DMS 273 treated with DMSO at 0.1 percent for 48 hours (cell line): ENCODE data around the gene SH2D7.

Experiments
- DNase-seq: peaks from one replicate; lab custom pipeline; 2025; lab: John Stamatoyannopoulos, UW

SH2D7 gene

DNA sequence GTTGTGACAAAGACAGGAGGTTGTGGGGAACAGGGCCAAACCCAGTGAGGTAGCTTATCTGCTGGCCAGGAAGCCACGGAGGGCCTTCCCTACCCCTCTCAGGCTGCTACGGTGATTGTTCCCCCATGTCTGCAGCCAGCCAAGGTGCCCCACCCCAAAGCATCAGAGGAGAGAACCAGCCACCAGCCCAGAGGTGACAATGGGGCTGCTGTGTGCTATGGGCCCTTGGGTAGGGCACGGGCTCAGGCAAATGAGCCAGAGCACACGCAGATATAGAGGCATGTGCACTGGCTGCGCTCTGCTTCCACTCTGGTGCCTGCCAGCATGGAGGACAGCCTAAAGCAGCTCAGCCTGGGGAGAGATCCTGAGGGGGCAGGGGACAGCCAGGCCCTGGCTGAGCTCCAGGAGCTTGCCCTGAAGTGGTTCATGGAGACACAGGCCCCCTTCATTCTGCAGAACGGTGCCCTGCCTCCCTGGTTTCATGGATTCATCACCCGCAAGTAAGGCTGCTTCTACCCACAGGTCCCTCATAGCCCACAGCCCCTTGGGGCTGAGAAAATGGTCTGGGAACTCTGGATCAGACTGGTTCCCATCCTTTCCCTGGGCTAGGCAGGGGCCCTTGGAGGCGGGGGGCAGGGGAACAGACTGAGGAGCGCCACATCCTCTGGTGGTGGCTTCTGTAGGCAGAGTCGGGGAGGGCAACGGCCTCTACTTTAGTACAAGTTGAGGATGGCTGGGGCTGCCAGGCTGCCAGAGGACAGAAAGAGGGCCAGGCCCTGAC is at the start of gene SH2D7:
Gene SH2D7 (plus strand): TSS at position 301 of the 781 bp plus-strand sequence. CDS start 24 bp downstream, at position 325.
- no peak for DNase-seq

DNA sequence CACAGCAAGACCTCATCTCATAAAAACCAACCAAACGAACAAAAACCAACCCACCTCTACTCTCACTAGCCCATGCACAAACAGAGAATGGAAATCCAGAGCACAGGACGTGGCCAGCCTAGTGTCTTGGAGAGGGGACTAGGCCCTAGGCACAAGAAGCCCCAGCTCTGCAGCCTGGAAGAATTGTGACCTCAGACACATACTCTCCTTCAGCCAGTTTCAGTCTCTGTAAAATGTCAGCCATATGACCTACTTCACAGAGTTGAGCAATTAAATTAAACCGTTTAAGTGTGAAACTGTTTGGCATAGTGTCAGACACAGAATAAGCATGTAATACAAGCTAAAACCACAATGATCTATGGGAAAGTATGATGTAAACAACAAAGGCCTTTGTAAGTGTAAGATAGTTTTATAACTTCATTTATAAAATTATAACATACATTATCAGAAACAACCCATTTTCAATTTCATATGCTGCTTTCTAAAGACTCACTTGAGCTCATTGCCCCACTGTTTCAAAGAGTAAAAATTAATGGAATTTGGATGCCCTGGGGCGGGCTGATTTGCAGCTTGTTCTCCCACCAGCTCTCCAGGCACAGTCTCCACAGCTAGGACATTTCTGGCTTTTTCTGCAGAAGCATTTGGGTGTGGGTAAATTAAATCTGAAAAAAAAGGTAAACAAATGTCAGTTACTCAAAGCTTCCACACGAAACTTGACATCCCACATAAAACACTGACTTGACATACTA is 47.8 kb upstream of the SH2D7 start:
- no peak for DNase-seq

DNA sequence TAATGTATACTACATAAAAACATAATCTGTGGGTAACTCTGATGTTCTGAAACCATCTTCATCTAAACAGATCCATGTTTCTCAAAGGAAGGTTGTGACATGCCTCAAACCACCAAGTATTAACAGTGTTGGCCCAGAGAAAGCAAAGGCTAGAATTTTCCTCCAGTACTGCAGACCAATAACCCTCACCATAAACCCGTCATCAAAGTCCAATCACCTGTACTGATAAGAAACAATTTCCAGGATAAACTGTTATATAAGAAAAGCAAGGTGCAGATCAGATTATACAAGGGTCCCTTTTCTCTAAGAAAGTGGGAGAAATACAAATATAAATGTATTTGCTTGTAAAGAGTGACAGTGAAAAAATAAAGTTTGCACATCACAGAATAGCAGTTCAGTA is 47.2 kb upstream of the SH2D7 start:
- no peak for DNase-seq

- DNase-seq = no peak
These were observed 45.5 kb upstream of the SH2D7 start for GRCh38 chr15:78046796-78047341.

GRCh38 chr15:78047761-78048627 is 44.4 kb upstream of the SH2D7 start:
- DNase-seq = no peak

DNA sequence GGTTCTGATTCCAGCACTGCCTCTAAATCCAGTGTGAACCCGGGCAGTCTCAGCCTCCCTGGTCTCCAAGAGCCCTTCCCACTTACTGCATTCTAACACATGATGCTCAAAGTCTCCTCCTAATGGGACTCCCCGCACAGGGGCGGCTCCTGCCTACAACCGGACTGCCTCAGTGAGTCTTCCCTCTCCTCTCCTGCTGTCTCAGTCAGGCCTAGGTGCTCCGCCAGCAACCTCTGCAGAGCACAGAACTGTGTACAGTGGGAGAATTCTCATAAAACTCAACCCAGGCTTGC is 43.8 kb upstream of the SH2D7 start:
- no peak for DNase-seq

- no peak for DNase-seq
These were observed 42.5 kb upstream of the SH2D7 start for GRCh38 chr15:78049691-78050440.

DNA sequence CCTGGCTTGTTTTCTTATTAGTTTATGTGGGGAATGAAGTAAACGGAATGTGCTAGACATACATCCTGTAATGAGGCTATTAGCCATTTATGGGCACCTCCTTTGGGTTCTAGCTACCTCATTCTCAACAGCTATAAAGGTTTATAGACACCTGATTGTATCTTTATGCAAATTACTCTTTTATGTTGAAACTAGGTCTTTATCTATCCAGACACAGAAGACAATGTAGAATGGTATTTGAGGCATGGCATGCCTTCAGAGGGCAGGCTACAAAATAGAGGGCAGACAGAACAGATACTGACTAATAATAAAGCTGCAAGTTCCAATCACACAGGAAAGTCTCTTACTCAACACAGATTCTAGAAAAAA is 41.9 kb upstream of the SH2D7 start:
- no peak for DNase-seq

GRCh38 chr15:78050826-78051225 is 41.5 kb upstream of the SH2D7 start:
- DNase-seq = peak; percentile 51

DNA sequence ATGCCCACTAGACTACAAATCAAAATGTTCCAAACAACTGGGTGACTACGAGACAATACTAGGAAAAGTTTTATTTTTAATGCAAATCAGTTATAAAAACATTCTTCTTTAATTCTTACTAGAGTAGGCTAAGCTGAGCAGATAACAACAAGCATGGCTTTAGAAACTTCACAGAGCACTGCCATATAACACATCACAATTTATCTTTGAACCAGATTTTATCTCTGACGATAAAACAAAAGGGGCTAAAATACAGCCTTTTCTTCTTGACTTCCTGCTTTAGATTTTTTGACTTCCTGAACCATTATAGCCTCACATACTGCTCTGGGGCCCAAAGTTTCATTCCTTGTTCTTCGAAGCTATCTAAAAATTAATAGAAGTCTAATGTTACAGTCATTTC is 40.8 kb upstream of the SH2D7 start:
- DNase-seq = no peak

DNA sequence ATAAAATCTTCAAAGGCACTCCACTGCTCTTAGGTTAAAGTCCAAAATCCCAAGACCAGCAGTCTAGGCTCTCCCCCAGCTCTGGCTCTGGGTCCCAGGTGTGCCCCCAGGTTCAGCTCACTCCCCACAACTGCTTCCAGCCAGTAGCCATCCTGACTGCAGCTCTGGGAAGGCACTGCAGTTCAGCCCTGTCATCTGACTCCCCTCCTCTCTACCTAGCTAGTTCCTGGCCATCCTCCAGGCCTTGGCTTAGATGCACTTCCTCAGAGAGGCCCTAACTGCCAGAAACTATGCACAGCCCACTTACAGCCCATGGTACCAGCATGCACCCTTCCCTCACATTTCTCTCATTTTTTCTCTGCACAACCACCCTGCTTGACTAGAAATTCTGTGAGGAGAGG is 40.4 kb upstream of the SH2D7 start:
- DNase-seq = peak; percentile 17

DNA sequence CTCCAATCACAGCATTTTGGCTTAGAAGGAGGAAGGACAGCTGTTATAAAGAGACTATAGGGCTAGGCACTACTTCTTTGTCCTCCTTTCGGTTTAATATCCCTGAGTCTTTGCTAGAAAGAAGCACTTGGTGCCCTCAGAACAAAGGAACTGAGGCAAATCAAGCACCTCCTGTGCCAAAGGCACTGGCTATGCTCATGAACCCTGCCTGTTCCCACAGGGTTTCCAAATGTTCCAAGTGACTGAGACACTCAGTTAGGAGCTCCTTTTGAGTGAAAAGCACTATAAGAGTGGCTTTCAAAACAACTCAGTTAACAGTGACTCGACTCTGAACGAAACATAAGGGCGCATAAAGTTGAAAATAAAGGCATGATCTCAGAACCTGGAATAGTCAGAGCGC is 39.8 kb upstream of the SH2D7 start:
- no peak for DNase-seq

DNA sequence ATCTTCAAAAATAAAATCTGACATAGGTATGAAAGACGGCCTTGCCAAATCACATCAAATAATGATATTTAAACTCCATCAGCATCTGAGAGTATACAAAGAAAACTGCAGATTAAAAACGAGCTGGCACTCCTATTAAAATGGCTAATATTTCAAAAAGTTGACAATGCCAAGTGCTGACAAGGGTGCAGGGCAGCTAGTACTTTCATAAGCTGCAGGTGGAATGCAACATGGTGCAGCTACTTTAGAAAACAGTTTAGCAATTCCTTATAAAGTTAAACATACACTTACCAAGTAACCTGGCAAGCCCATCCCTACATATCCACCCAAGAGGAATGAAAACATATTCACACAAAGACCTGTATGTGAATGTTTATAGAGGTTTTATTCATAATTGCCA is 37.8 kb upstream of the SH2D7 start:
- no peak for DNase-seq

DNA sequence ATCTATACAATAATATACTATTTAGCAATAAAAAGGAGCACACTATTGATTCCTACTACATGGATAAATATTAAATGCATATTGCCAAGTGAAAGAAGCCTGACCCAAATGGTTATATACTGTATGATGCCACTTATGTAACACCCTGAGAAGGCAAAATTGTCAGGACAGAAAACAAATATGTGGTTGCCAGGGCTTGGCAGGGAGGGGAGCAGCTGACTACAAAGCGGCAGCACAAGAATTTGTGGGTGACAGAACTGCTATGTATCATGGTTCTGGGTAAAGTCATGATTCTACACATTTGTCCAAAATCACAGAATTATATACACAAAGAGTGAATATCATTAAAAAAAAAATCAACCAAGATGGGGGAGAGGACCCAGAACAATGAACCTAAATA is 37.4 kb upstream of the SH2D7 start:
- no peak for DNase-seq

DNA sequence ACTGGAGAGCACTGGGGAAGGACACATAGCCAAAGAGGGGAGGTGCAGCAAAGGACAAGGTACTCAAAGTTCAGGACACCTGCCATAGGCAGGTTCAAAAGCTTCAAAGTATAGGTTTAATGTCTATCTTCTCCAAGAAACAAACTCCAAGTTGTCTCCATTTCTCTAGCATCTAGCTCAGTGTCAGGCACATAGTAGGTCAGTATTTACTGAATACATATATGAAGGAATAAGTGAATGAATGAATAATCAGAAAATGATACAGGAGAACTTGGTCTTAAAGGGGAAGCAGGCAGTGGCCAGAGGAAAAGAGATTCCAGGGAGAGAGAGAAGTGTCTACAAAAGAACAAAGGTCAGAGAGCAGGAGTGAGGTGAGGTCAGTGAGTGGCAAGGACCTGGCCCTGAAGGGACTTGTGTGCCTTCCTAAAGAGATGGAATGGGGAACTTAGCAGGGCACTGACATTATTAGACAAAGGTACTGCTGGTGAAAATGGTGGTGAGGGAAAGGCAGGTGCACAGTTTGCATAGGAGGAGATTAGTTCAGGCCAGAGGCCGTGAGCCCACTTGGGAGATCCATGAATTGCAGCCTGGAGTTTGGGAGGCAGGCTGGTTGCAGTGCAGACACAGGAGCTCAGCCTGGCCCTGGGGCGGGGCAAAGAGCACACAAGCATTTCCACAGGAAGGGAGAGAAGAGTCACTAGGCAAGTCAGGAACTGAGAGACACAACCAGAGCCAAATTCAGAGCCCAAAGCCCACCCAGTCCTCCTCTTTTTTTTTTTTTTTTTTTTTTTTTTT is 36.2 kb upstream of the SH2D7 start:
- DNase-seq = no peak

- DNase-seq = no peak
These were observed 35.6 kb upstream of the SH2D7 start for GRCh38 chr15:78056714-78057269.

DNA sequence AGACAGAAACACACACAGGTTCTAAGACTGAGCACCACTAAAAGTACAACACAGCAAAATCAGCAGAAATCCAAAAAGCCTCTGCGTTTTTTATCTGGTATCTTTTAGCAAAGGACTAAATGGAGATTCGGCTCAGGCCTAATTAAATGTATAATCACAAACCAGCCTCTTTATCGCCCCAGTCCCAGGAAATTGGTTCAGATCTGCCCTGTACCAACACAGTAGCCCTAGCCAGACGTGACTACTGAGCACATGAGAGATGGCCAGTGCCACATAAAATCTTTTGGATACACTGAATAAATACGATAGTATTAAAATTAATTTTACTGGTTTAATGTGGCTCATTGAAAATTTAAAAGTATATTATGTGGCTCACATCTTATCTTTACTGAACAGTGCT is 34.6 kb upstream of the SH2D7 start:
- no peak for DNase-seq

DNA sequence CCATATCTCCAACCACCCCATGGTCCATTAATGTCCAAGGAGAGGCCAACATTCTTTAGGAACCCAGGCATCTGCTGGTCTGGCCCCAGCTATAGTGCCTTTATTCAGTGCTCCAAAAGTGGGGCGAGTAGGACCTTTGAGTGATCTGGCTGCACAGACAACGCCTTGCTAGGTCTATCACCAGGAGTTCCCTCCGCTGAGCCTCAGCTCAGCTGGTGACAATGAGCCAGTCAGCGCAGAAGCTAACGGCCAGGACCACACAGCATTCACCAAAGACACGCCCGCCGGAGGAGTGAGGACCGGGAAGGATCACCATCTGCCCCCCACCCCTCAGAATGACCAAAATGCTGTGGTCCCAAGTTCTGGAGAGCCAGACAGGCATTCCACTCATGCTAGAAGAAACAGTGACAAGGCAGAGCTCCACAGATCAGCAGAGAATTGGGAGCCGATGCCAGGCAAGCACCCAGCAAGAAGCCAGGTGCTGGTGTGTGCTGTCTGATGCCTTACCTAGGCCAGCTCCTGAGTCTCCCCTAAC is 33.9 kb upstream of the SH2D7 start:
- no peak for DNase-seq

- DNase-seq = peak; percentile 91
These were observed 33.1 kb upstream of the SH2D7 start for GRCh38 chr15:78059110-78059839.

GRCh38 chr15:78060232-78060631 is 32.1 kb upstream of the SH2D7 start:
- DNase-seq = no peak
